HL-60 (cell line): ENCODE data around the gene ZGPAT.

Experiments
- GABPA ChIP-seq: IDR thresholded peaks from 2 replicates; pipeline ENCODE4 v1.6.1; 2012; ENCODE audit warnings: low read depth
- POLR2AphosphoS5 ChIP-seq: IDR thresholded peaks from 2 replicates; pipeline ENCODE4 v1.6.1; 2012; ENCODE audit warnings: low read depth
- REST ChIP-seq: IDR thresholded peaks from 2 replicates; pipeline ENCODE4 v1.6.1; 2012; ENCODE audit warnings: low read depth; ENCODE audit not compliant: insufficient replicate concordance
- SPI1 ChIP-seq: IDR thresholded peaks from 2 replicates; pipeline ENCODE4 v1.6.1; 2012; ENCODE audit warnings: low read depth, mild to moderate bottlenecking, borderline replicate concordance
- TF ChIP-seq, protein P1 (sequence below): IDR thresholded peaks from one replicate; pipeline ENCODE4 v1.5.1; 2011; ENCODE audit warnings: low read length, control low read depth, inconsistent platforms; ENCODE audit not compliant: insufficient read depth

GRCh38 chr20:63740070-63740626 is 32.3 kb downstream of the ZGPAT start:
- TF ChIP-seq, protein P1, sequence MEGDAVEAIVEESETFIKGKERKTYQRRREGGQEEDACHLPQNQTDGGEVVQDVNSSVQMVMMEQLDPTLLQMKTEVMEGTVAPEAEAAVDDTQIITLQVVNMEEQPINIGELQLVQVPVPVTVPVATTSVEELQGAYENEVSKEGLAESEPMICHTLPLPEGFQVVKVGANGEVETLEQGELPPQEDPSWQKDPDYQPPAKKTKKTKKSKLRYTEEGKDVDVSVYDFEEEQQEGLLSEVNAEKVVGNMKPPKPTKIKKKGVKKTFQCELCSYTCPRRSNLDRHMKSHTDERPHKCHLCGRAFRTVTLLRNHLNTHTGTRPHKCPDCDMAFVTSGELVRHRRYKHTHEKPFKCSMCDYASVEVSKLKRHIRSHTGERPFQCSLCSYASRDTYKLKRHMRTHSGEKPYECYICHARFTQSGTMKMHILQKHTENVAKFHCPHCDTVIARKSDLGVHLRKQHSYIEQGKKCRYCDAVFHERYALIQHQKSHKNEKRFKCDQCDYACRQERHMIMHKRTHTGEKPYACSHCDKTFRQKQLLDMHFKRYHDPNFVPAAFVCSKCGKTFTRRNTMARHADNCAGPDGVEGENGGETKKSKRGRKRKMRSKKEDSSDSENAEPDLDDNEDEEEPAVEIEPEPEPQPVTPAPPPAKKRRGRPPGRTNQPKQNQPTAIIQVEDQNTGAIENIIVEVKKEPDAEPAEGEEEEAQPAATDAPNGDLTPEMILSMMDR: no peak
- TF ChIP-seq POLR2AphosphoS5 (no peak), GABPA (no peak), SPI1 (no peak), REST (no peak)
